HEK293 (cell line): ENCODE measurements around the gene GDF2.

Source experiments
- CTCF ChIA-PET: fragments of 350-600 bp; formaldehyde crosslinking; extraction: SDS; loops from one replicate; lab custom pipeline; 2021; ENCODE audit warnings: antibody characterized with exemption; lab: Yijun Ruan, JAX
- POLR2A ChIA-PET: fragments of 300-600 bp; formaldehyde crosslinking; extraction: SDS; loops from one replicate; lab custom pipeline; 2020; ENCODE audit warnings: antibody characterized with exemption, inconsistent platforms; lab: Yijun Ruan, JAX
- H3K27ac ChIP-seq: fragments of 200-500 bp; sonication (Bioruptor generic); 2 replicates; pipeline ENCODE4 v1.5.1; 2014; ENCODE audit warnings: low read depth, low read length, control low read depth, inconsistent platforms; ENCODE audit errors: extremely low read depth
- H3K36me3 ChIP-seq, 2 experiments: fragments of 200-500 bp in 1 of 2; sonication (Bioruptor generic) in 1 of 2; 1 replicate in 1 of 2; 2 replicates in 1 of 2; pipeline ENCODE4 v1.5.1; 2014 to 2017; ENCODE audit warnings: inconsistent platforms in 2 of 2, low read length in 2 of 2; ENCODE audit not compliant: control insufficient read depth in 2 of 2, insufficient read depth in 1 of 2
- H3K4me1 ChIP-seq: fragments of 200-500 bp; sonication (Bioruptor generic); 2 replicates; pipeline ENCODE4 v1.5.1; 2014; ENCODE audit warnings: mild to moderate bottlenecking, low read length, inconsistent platforms; ENCODE audit not compliant: control insufficient read depth, insufficient read depth
- H3K4me3 ChIP-seq: 2 replicates; pipeline ENCODE4 v1.5.1; 2011; ENCODE audit warnings: low read depth, mild to moderate bottlenecking, control low read depth, low read length, moderate library complexity
- H3K9me3 ChIP-seq: fragments of 200-500 bp; sonication (Bioruptor generic); 2 replicates; pipeline ENCODE4 v1.5.1; 2014; ENCODE audit warnings: low read depth, low read length, inconsistent platforms; ENCODE audit not compliant: control insufficient read depth, insufficient read depth
- GFI1B ChIP-seq: fragments of 450-650 bp; formaldehyde crosslinking; IDR thresholded peaks from 2 replicates; pipeline ENCODE4 v1.5.1; 2016; ENCODE audit warnings: missing biosample characterization, missing genetic modification characterization
- HOXD13 ChIP-seq: sonication (generic); formaldehyde crosslinking; IDR thresholded peaks from 2 replicates; pipeline ENCODE4 v1.8.0; 2022; ENCODE audit warnings: missing genetic modification reagents, borderline replicate concordance
- KLF16 ChIP-seq: fragments of 450-650 bp; formaldehyde crosslinking; IDR thresholded peaks from 2 replicates; pipeline ENCODE4 v1.5.1; 2017; ENCODE audit warnings: missing biosample characterization, missing genetic modification characterization
- PRDM2 ChIP-seq: fragments of 450-650 bp; formaldehyde crosslinking; IDR thresholded peaks from 2 replicates; pipeline ENCODE4 v1.5.1; 2016; ENCODE audit warnings: missing biosample characterization, missing genetic modification characterization, borderline replicate concordance
- PRDM4 ChIP-seq: fragments of 450-650 bp; formaldehyde crosslinking; IDR thresholded peaks from 2 replicates; pipeline ENCODE4 v1.5.1; 2017; ENCODE audit warnings: missing biosample characterization, missing genetic modification characterization
- ZFP37 ChIP-seq: fragments of 450-650 bp; formaldehyde crosslinking; IDR thresholded peaks from 2 replicates; pipeline ENCODE4 v1.5.1; 2016; ENCODE audit warnings: missing biosample characterization, missing genetic modification characterization
- ZNF292 ChIP-seq: fragments of 450-650 bp; formaldehyde crosslinking; IDR thresholded peaks from 2 replicates; pipeline ENCODE4 v1.5.1; 2016; ENCODE audit warnings: low read depth, missing biosample characterization, missing genetic modification characterization, borderline replicate concordance
- ZNF391 ChIP-seq: fragments of 450-650 bp; formaldehyde crosslinking; IDR thresholded peaks from 2 replicates; pipeline ENCODE4 v1.5.1; 2016; ENCODE audit warnings: low read depth, missing biosample characterization, missing genetic modification characterization, borderline replicate concordance
- ZNF426 ChIP-seq: fragments of 450-650 bp; formaldehyde crosslinking; IDR thresholded peaks from 2 replicates; pipeline ENCODE4 v1.5.1; 2017; ENCODE audit warnings: missing biosample characterization, missing genetic modification characterization, mild to moderate bottlenecking, inconsistent platforms, moderate library complexity
- ZNF501 ChIP-seq: fragments of 450-650 bp; formaldehyde crosslinking; IDR thresholded peaks from 2 replicates; pipeline ENCODE4 v1.5.1; 2016; ENCODE audit warnings: missing biosample characterization, missing genetic modification characterization
- ZNF518A ChIP-seq: fragments of 450-650 bp; formaldehyde crosslinking; conservative IDR thresholded peaks from 2 replicates; pipeline ENCODE4 v1.5.1; 2016; ENCODE audit warnings: low read depth, missing biosample characterization, missing genetic modification characterization
- ZNF610 ChIP-seq: fragments of 450-650 bp; formaldehyde crosslinking; IDR thresholded peaks from 2 replicates; pipeline ENCODE4 v1.5.1; 2016; ENCODE audit warnings: missing biosample characterization, missing genetic modification characterization, borderline replicate concordance

The GDF2 gene

GRCh38 chr10:47318706-47319105 is 3.5 kb upstream of the GDF2 start:
- POLR2A ChIA-PET, result no interaction called here
- H3K9me3 ChIP-seq, result no peaks in the 10 kb centered on the region
- H3K4me1 ChIP-seq, result no peaks in the 10 kb centered on the region
- CTCF ChIA-PET, result interaction anchor here (0.5 to 0.8 kb wide), 2 partner anchors 85 to 294 kb away, joined by 3 to 4 read pairs; no protein-coding TSS in a partner anchor
- no peaks in the 10 kb centered on the region for H3K36me3 ChIP-seq
- TF ChIP-seq ZNF501 (tag by site-specific recombination) (no peak), GFI1B (tag by site-specific recombination) (no peak), ZNF426 (tag by site-specific recombination) (no peak), PRDM4 (tag by site-specific recombination) (no peak), KLF16 (tag by site-specific recombination) (no peak), ZNF292 (tag by site-specific recombination) (no peak)
- H3K27ac ChIP-seq, result no peak overlapping the region
- H3K4me3 ChIP-seq, result no peak overlapping the region

- POLR2A ChIA-PET, result no interaction called here
Observed at GRCh38 chr10:47319784-47320183, 2.5 kb upstream of the GDF2 start.

GRCh38 chr10:47320812-47321211 is 1.4 kb upstream of the GDF2 start:
- no peaks in the 10 kb centered on the region for H3K36me3 ChIP-seq
- H3K4me3 ChIP-seq, result no peak overlapping the region
- POLR2A ChIA-PET, result no interaction called here
- CTCF ChIA-PET, result interaction anchor here (1.6 kb wide), 1 partner anchor 9 kb away, joined by 7 read pairs; no protein-coding TSS in a partner anchor
- H3K9me3 ChIP-seq, result no peaks in the 10 kb centered on the region
- H3K27ac ChIP-seq, result no peak overlapping the region
- H3K4me1 ChIP-seq, result no peaks in the 10 kb centered on the region
- no peak for TF ChIP-seq ZFP37 (tag by site-specific recombination)
- no peak for TF ChIP-seq PRDM2 (tag by site-specific recombination)
- TF ChIP-seq ZNF391 (tag by site-specific recombination), result no peak
- TF ChIP-seq HOXD13 (CRISPR knock-in tag), result no peak

More at GRCh38 chr10:47319784-47320183, 2.5 kb upstream of the GDF2 start:
- CTCF ChIA-PET, result interaction anchor here (0.7 to 1.6 kb wide), 2 partner anchors 8 to 42 kb away, joined by 3 to 7 read pairs; no protein-coding TSS in a partner anchor
- Histone ChIP-seq H3K9me3 (no peaks in the 10 kb centered on the region), H3K27ac (no peak overlapping the region), H3K4me3 (no peak overlapping the region), H3K4me1 (no peaks in the 10 kb centered on the region), H3K36me3 (no peaks in the 10 kb centered on the region)
- no peak for TF ChIP-seq ZNF610 (tag by site-specific recombination)
- no peak for TF ChIP-seq ZNF518A (tag by site-specific recombination)
